K562 (cell line): Measurements from ENCODE around the gene DEFB113. TPM values are rescaled to one million over a fixed set of nuclear protein-coding genes. Genes with fewer than 3 reads are reported as not detected.
A peak's percentile ranks its signal among the peaks of the same experiment; 100 is the strongest.

ENCODE experiments used
- ATAC-seq: fragments of 200-7000 bp; cut with Tn5 transposase; 3 replicates; pipeline ENCODE4 v1.9.1; 2020; ENCODE audit warnings: moderate library complexity
- BruUV-seq: library from RNA; stranded (reverse); fragments of 400-500 nt; replicated peaks from 2 replicates; lab custom pipeline; 2021; lab: Mats Ljungman, UMichigan
- CTCF ChIA-PET: fragments of 300-600 bp; formaldehyde crosslinking; extraction: SDS; loops from one replicate; lab custom pipeline; 2021; ENCODE audit warnings: low intra/inter-chr PET ratio; lab: Yijun Ruan, JAX
- POLR2A ChIA-PET: fragments of 300-600, 350-650 bp; sonication (Branson Sonifier 250); formaldehyde crosslinking; extraction: SDS; loops from one replicate; lab custom pipeline; 2021; ENCODE audit warnings: antibody characterized with exemption, inconsistent platforms; lab: Yijun Ruan, JAX
- DNase-seq, 4 experiments: peaks; one replicate each; pipeline versions ENCODE4 v3.0.0 to v3.0.0-alpha.2; 2011 to 2018; ENCODE audit warnings: low spot score in 3 of 4, mixed read lengths in 3 of 4; ENCODE audit errors: extremely low read depth in 1 of 4
- FAIRE-seq: peaks from 2 replicates; lab custom pipeline; 2011; peaks lifted over from hg19 to GRCh38; lab: Jason Lieb, UNC
- H2AFZ ChIP-seq: 2 replicates; pipeline ENCODE4 v1.6.0; 2011; ENCODE audit warnings: low read depth, low read length, control low read depth, inconsistent platforms
- H3K27ac ChIP-seq: fragments of 200-600 bp; 3 replicates; pipeline ENCODE4 v1.8.0; 2011; ENCODE audit warnings: low read depth, mild to moderate bottlenecking, control low read depth, inconsistent platforms, low read length, moderate library complexity, mixed read lengths; ENCODE audit errors: extremely low read depth
- H3K27me3 ChIP-seq, 2 experiments: fragments of 300-600 bp in 1 of 2; 2 replicates in 1 of 2; 3 replicates in 1 of 2; pipeline versions ENCODE4 v1.6.0 to v1.8.0; 2011; ENCODE audit warnings: inconsistent platforms in 2 of 2, low read length in 2 of 2, mild to moderate bottlenecking in 1 of 2, mixed read lengths in 1 of 2, moderate library complexity in 1 of 2; ENCODE audit not compliant: control insufficient read depth in 2 of 2, insufficient read depth in 2 of 2
- H3K36me3 ChIP-seq: fragments of 300-600 bp; 3 replicates; pipeline ENCODE4 v1.8.0; 2011; ENCODE audit warnings: mild to moderate bottlenecking, low read length, inconsistent platforms; ENCODE audit not compliant: control insufficient read depth, insufficient read depth
- H3K4me1 ChIP-seq, 2 experiments: fragments of 200-600 bp in 1 of 2; replicated peaks in 1 of 2; 2 replicates in 1 of 2; 3 replicates in 1 of 2; pipeline versions ENCODE4 v1.5.1 to v1.8.0; 2011; ENCODE audit warnings: inconsistent platforms in 2 of 2, low read length in 2 of 2, mild to moderate bottlenecking in 1 of 2, mixed read lengths in 1 of 2, moderate library complexity in 1 of 2; ENCODE audit not compliant: control insufficient read depth in 2 of 2, insufficient read depth in 2 of 2
- H3K4me2 ChIP-seq: 2 replicates; pipeline ENCODE4 v1.6.1; 2011; ENCODE audit warnings: low read length, control low read depth, inconsistent platforms, mixed read lengths; ENCODE audit not compliant: insufficient read depth
- H3K4me3 ChIP-seq: fragments of 200-600 bp; sonication (generic), shearing (Covaris generic); 2 replicates; pipeline ENCODE4 v1.5.1; 2016; ENCODE audit warnings: control low read depth, inconsistent platforms
- H3K79me2 ChIP-seq: fragments of 200-600 bp; 3 replicates; pipeline ENCODE4 v1.8.0; 2011; ENCODE audit warnings: low read length, inconsistent platforms; ENCODE audit not compliant: control insufficient read depth, insufficient read depth
- H3K9ac ChIP-seq, 2 experiments: 2 replicates each; pipeline versions ENCODE4 v1.6.0 to v1.6.1; 2011; ENCODE audit warnings: low read depth in 2 of 2, low read length in 2 of 2, control low read depth in 1 of 2, inconsistent platforms in 1 of 2, mild to moderate bottlenecking in 1 of 2, mixed read lengths in 1 of 2; ENCODE audit not compliant: insufficient read depth in 1 of 2
- H3K9me1 ChIP-seq: one replicate; pipeline ENCODE4 v1.6.0; 2011; ENCODE audit warnings: inconsistent platforms, mild to moderate bottlenecking, low read length, moderate library complexity; ENCODE audit not compliant: control insufficient read depth, insufficient read depth
- H3K9me3 ChIP-seq: replicated peaks from 2 replicates; pipeline ENCODE4 v1.5.1; 2011; ENCODE audit warnings: low read depth, low read length, inconsistent platforms; ENCODE audit not compliant: control insufficient read depth, insufficient read depth
- H4K20me1 ChIP-seq: replicated peaks from 2 replicates; pipeline ENCODE4 v1.6.1; 2011; ENCODE audit warnings: low read length, inconsistent platforms, mixed read lengths; ENCODE audit not compliant: control insufficient read depth, insufficient read depth
- CBX8 ChIP-seq: fragments of 200-600 bp; sonication (generic); IDR thresholded peaks from 2 replicates; pipeline ENCODE4 v1.6.1; 2012; ENCODE audit warnings: borderline replicate concordance, mixed run types, low read depth, mild to moderate bottlenecking, moderate library complexity, mixed read lengths, low read length, control low read depth, inconsistent platforms; ENCODE audit not compliant: poor library complexity, severe bottlenecking; ENCODE audit errors: extremely low read depth
- COPS2 ChIP-seq: fragments of 450-650 bp; conservative IDR thresholded peaks from 2 replicates; pipeline ENCODE4 v1.6.1; 2016; ENCODE audit warnings: mild to moderate bottlenecking, moderate library complexity
- HDAC2 ChIP-seq: fragments of 450-650 bp; IDR thresholded peaks from 2 replicates; pipeline ENCODE4 v1.6.1; 2016; ENCODE audit warnings: mild to moderate bottlenecking
- MAFF ChIP-seq: IDR thresholded peaks from 2 replicates; pipeline ENCODE4 v1.6.1; 2012; ENCODE audit warnings: low read length, improper control_type of control experiment
- POLR2B ChIP-seq: fragments of 450-650 bp; IDR thresholded peaks from 2 replicates; pipeline ENCODE4 v1.6.1; 2018; ENCODE audit warnings: low read depth; ENCODE audit not compliant: partially characterized antibody
- ZNF324 ChIP-seq: fragments of 250-450 bp; sonication (Bioruptor Pico); IDR thresholded peaks from 2 replicates; pipeline ENCODE4 v1.4.0; 2020; ENCODE audit warnings: mild to moderate bottlenecking
- ZNF354B ChIP-seq: fragments of 250-450 bp; sonication (Bioruptor Pico); IDR thresholded peaks from 2 replicates; pipeline ENCODE4 v1.4.0; 2020
- ZNF695 ChIP-seq: fragments of 450-650 bp; formaldehyde crosslinking; IDR thresholded peaks from 2 replicates; pipeline ENCODE4 v1.4.0; 2020; ENCODE audit warnings: mild to moderate bottlenecking, moderate library complexity
- ZNF699 ChIP-seq: fragments of 250-450 bp; sonication (Bioruptor Pico); IDR thresholded peaks from 2 replicates; pipeline ENCODE4 v1.8.0; 2021; ENCODE audit warnings: mild to moderate bottlenecking, moderate library complexity; ENCODE audit not compliant: insufficient replicate concordance
- ZNF830 ChIP-seq: fragments of 250-450 bp; sonication (Bioruptor Pico); IDR thresholded peaks from 2 replicates; pipeline ENCODE4 v1.5.0; 2021; ENCODE audit warnings: mild to moderate bottlenecking
- WGBS: fragments of 100-300 bp; shearing (Covaris generic); methylation state at CpG from one replicate; pipeline ENCODE4 v1.1.6; 2016; ENCODE audit warnings: low coverage, mixed read lengths; ENCODE audit not compliant: insufficient coverage; ENCODE audit errors: missing lambda C conversion rate; 5-methylcytosine and 5-hydroxymethylcytosine counted together
- in situ Hi-C: fragments of 300-500 bp; cut with MboI; formaldehyde crosslinking; loops from 4 replicates; pipeline ENCODE4 v1.15.0; 2018; ENCODE audit warnings: inconsistent platforms, mixed read lengths
- intact Hi-C: fragments of 100-400 bp; cut with micrococcal nuclease; formaldehyde crosslinking; loops from 2 replicates; pipeline ENCODE4 v1.14.2; 2022
- polyA plus RNA-seq, 8 experiments: library from polyadenylated mRNA; depleted of rRNA in 4 of 8; stranded (reverse) in 5 of 8; unstranded in 3 of 8; fragments of >200 nt; fragmentation: Nextera tagmentation in 2 of 8; fragmentation: Illumina TruSeq in 1 of 8; extraction: Ambion mirVana in 2 of 8; extraction: Trizol in 1 of 8; gene quantifications; 2 replicates each; pipeline versions ENCODE4 v1.2.1 to v1.2.3, GENCODE V29; 2011 to 2014; ENCODE audit warnings: inconsistent platforms in 1 of 8, missing spikeins in 1 of 8
- total RNA-seq, 7 experiments: library from RNA; depleted of rRNA in 6 of 7; stranded (reverse); fragments of >200 nt in 6 of 7; fragmentation: Illumina TruSeq in 2 of 7; extraction: Trizol in 2 of 7; gene quantifications; 2 replicates each; pipeline versions ENCODE4 v1.2.1 to v1.2.3, GENCODE V29; 2011 to 2021; ENCODE audit warnings: low replicate concordance in 1 of 7
- TF ChIP-seq, protein P1 (sequence below): sonication (generic); IDR thresholded peaks from 2 replicates; pipeline ENCODE4 v1.6.1; 2016
- TF ChIP-seq, protein P2 (sequence below): fragments of 450-650 bp; IDR thresholded peaks from 2 replicates; pipeline ENCODE4 v1.6.1; 2016; ENCODE audit warnings: mild to moderate bottlenecking, moderate library complexity

Gene DEFB113
- total and polyA plus RNA-seq, 9 of the 15 experiments (the other 6 are each of a cell fraction or from before 2014, with no cell fraction given): not detected

GRCh38 chr6:49937017-49937416, 32.4 kb downstream of the DEFB113 start:
- Histone ChIP-seq H3K4me3 (no peak overlapping the region), H3K4me2 (no peak overlapping the region), H3K9ac (no peak overlapping the region), H2AFZ (0 out of 2 replicates have a peak overlapping the region, but pooled peaks have one; percentile 29), H3K27ac (no peak overlapping the region), H3K9me3 (no peaks in the 10 kb centered on the region), H3K9me1 (no peaks in the 10 kb centered on the region), H3K79me2 (no peaks in the 10 kb centered on the region), H3K4me1 (peaks cover 6 to 17% of the 10 kb centered on the region in 2 experiments; a peak in 4 of 5 replicates), H3K27me3 (peaks cover 0 to 5% of the 10 kb centered on the region in 2 experiments; a peak in 1 of 5 replicates), H3K36me3 (no peaks in the 10 kb centered on the region), H4K20me1 (no peaks in the 10 kb centered on the region)
- no TSS peak for BruUV-seq
- ChIA-PET POLR2A (no interaction called here), CTCF (no interaction called here)
- WGBS: 23% methylated on average over 2 of the region's 2 CpGs
- FAIRE-seq (no peak), ATAC-seq (no peak), DNase-seq (no peak)
- in situ Hi-C loops (no loop called here), intact Hi-C loops (no loop called here)
- TF ChIP-seq MAFF: peak; percentile 78
- TF ChIP-seq ZNF830 (CRISPR knock-in tag): no peak
- no peak for TF ChIP-seq COPS2
- no peak for TF ChIP-seq CBX8
- no peak for TF ChIP-seq ZNF695 (CRISPR knock-in tag)
- TF ChIP-seq HDAC2: no peak
- TF ChIP-seq POLR2B: no peak
- no peak for TF ChIP-seq ZNF324 (CRISPR knock-in tag)
- no peak for TF ChIP-seq ZNF699 (CRISPR knock-in tag)
- TF ChIP-seq, protein P1, sequence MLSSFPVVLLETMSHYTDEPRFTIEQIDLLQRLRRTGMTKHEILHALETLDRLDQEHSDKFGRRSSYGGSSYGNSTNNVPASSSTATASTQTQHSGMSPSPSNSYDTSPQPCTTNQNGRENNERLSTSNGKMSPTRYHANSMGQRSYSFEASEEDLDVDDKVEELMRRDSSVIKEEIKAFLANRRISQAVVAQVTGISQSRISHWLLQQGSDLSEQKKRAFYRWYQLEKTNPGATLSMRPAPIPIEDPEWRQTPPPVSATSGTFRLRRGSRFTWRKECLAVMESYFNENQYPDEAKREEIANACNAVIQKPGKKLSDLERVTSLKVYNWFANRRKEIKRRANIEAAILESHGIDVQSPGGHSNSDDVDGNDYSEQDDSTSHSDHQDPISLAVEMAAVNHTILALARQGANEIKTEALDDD: no peak
- TF ChIP-seq, protein P2, sequence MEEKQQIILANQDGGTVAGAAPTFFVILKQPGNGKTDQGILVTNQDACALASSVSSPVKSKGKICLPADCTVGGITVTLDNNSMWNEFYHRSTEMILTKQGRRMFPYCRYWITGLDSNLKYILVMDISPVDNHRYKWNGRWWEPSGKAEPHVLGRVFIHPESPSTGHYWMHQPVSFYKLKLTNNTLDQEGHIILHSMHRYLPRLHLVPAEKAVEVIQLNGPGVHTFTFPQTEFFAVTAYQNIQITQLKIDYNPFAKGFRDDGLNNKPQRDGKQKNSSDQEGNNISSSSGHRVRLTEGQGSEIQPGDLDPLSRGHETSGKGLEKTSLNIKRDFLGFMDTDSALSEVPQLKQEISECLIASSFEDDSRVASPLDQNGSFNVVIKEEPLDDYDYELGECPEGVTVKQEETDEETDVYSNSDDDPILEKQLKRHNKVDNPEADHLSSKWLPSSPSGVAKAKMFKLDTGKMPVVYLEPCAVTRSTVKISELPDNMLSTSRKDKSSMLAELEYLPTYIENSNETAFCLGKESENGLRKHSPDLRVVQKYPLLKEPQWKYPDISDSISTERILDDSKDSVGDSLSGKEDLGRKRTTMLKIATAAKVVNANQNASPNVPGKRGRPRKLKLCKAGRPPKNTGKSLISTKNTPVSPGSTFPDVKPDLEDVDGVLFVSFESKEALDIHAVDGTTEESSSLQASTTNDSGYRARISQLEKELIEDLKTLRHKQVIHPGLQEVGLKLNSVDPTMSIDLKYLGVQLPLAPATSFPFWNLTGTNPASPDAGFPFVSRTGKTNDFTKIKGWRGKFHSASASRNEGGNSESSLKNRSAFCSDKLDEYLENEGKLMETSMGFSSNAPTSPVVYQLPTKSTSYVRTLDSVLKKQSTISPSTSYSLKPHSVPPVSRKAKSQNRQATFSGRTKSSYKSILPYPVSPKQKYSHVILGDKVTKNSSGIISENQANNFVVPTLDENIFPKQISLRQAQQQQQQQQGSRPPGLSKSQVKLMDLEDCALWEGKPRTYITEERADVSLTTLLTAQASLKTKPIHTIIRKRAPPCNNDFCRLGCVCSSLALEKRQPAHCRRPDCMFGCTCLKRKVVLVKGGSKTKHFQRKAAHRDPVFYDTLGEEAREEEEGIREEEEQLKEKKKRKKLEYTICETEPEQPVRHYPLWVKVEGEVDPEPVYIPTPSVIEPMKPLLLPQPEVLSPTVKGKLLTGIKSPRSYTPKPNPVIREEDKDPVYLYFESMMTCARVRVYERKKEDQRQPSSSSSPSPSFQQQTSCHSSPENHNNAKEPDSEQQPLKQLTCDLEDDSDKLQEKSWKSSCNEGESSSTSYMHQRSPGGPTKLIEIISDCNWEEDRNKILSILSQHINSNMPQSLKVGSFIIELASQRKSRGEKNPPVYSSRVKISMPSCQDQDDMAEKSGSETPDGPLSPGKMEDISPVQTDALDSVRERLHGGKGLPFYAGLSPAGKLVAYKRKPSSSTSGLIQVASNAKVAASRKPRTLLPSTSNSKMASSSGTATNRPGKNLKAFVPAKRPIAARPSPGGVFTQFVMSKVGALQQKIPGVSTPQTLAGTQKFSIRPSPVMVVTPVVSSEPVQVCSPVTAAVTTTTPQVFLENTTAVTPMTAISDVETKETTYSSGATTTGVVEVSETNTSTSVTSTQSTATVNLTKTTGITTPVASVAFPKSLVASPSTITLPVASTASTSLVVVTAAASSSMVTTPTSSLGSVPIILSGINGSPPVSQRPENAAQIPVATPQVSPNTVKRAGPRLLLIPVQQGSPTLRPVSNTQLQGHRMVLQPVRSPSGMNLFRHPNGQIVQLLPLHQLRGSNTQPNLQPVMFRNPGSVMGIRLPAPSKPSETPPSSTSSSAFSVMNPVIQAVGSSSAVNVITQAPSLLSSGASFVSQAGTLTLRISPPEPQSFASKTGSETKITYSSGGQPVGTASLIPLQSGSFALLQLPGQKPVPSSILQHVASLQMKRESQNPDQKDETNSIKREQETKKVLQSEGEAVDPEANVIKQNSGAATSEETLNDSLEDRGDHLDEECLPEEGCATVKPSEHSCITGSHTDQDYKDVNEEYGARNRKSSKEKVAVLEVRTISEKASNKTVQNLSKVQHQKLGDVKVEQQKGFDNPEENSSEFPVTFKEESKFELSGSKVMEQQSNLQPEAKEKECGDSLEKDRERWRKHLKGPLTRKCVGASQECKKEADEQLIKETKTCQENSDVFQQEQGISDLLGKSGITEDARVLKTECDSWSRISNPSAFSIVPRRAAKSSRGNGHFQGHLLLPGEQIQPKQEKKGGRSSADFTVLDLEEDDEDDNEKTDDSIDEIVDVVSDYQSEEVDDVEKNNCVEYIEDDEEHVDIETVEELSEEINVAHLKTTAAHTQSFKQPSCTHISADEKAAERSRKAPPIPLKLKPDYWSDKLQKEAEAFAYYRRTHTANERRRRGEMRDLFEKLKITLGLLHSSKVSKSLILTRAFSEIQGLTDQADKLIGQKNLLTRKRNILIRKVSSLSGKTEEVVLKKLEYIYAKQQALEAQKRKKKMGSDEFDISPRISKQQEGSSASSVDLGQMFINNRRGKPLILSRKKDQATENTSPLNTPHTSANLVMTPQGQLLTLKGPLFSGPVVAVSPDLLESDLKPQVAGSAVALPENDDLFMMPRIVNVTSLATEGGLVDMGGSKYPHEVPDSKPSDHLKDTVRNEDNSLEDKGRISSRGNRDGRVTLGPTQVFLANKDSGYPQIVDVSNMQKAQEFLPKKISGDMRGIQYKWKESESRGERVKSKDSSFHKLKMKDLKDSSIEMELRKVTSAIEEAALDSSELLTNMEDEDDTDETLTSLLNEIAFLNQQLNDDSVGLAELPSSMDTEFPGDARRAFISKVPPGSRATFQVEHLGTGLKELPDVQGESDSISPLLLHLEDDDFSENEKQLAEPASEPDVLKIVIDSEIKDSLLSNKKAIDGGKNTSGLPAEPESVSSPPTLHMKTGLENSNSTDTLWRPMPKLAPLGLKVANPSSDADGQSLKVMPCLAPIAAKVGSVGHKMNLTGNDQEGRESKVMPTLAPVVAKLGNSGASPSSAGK: peak; percentile 39; the same call in 1 of the 2 replicates
- TF ChIP-seq ZNF354B (CRISPR knock-in tag): no peak
